Esophagus (tissue), 2 donors: ENCODE measurements around the gene STAT6. TPM values are rescaled to one million over a fixed set of nuclear protein-coding genes. Genes with fewer than 3 reads are reported as not detected.
"Not testable (repeated sequence)": the region's sequence is repeated elsewhere in the genome, so short reads cannot be mapped to it uniquely, and the experiment has no call there.

Experiments
- H3K27ac ChIP-seq, 2 donors: one replicate each; pipeline ENCODE4 v1.5.1; 2013; ENCODE audit warnings: low read depth in 2 of 2, mild to moderate bottlenecking in 2 of 2, inconsistent platforms in 1 of 2, low read length in 1 of 2, moderate library complexity in 1 of 2
- H3K27me3 ChIP-seq, 2 donors: one replicate each; pipeline ENCODE4 v1.6.1; 2013; ENCODE audit warnings: low read length in 2 of 2, control low read depth in 1 of 2, mild to moderate bottlenecking in 1 of 2; ENCODE audit not compliant: insufficient read depth in 2 of 2, control insufficient read depth in 1 of 2
- H3K36me3 ChIP-seq, 2 donors: one replicate each; pipeline ENCODE4 v1.6.1; 2013; ENCODE audit warnings: low read length in 1 of 2; ENCODE audit not compliant: control insufficient read depth in 2 of 2, insufficient read depth in 2 of 2
- H3K4me1 ChIP-seq, 2 donors: one replicate each; pipeline ENCODE4 v1.6.1; 2013; ENCODE audit warnings: low read length in 1 of 2; ENCODE audit not compliant: control insufficient read depth in 2 of 2, insufficient read depth in 2 of 2
- H3K4me3 ChIP-seq, 2 donors: one replicate each; pipeline ENCODE4 v1.5.1; 2013; ENCODE audit warnings: low read length in 2 of 2, mild to moderate bottlenecking in 2 of 2, low read depth in 1 of 2, moderate library complexity in 1 of 2
- H3K9me3 ChIP-seq, 2 donors: one replicate each; pipeline ENCODE4 v1.6.1; 2013; ENCODE audit warnings: mild to moderate bottlenecking in 2 of 2, low read depth in 1 of 2, low read length in 1 of 2, moderate library complexity in 1 of 2; ENCODE audit not compliant: control insufficient read depth in 2 of 2, insufficient read depth in 1 of 2
- WGBS, 2 donors: extraction: QIAGEN DNeasy Blood & Tissue Kit; methylation state at CpG; one replicate each; pipeline ENCODE4 v1.1.7; 2013; 5-methylcytosine and 5-hydroxymethylcytosine counted together
- polyA plus RNA-seq, 2 donors: library from polyadenylated mRNA; stranded (reverse); fragments of 200-250 nt; gene quantifications; one replicate each; pipeline ENCODE4 v1.2.3, GENCODE V29; 2013
- donor health status: healthy with polysubstance abuse.
- donor health status: Bipolar disorder and iron deficiency.

Gene STAT6
- polyA plus RNA-seq, 2 donors, result 101 to 145 TPM

- Histone ChIP-seq H3K4me1 (peaks cover 0 to 2% of the 10 kb centered on the region in 2 donors), H3K4me3 (no peak overlapping the region), H3K9me3 (no peaks in the 10 kb centered on the region), H3K27me3 (no peaks in the 10 kb centered on the region), H3K27ac (no peak overlapping the region), H3K36me3 (no peaks in the 10 kb centered on the region)
- WGBS, 2 donors, result 100% methylated on average over 1 of the region's 1 CpG
Measured at GRCh38 chr12:57080855-57081254, 30.3 kb downstream of the STAT6 start.

- H3K4me1 ChIP-seq, result no peaks in the 10 kb centered on the region
- H3K27ac ChIP-seq, result peak overlapping the region; percentile 18 to 75
- H3K9me3 ChIP-seq, result no peaks in the 10 kb centered on the region
- H3K27me3 ChIP-seq, result no peaks in the 10 kb centered on the region
- WGBS, 2 donors, result 71 to 83% methylated on average over 1 of the region's 1 CpG
- H3K36me3 ChIP-seq, result no peaks in the 10 kb centered on the region
- H3K4me3 ChIP-seq, result no peak overlapping the region
Measured at GRCh38 chr12:57079821-57080220, 31.3 kb downstream of the STAT6 start.

GRCh38 chr12:57078519-57079404 is 32.4 kb downstream of the STAT6 start, which contains the start of gene NEMP1:
Gene NEMP1, minus strand, starts transcription at chr12:57078791. Its CDS starts 46 bp downstream, at chr12:57078745.
- 0% methylated on average over 39 of the region's 39 CpGs for WGBS, 2 donors
- no peaks in the 10 kb centered on the region for H3K27me3 ChIP-seq

GRCh38 chr12:57073566-57074450 is 37.4 kb downstream of the STAT6 start:
- not testable (repeated sequence) for H3K27me3 ChIP-seq, H3K27ac ChIP-seq, H3K36me3 ChIP-seq, H3K4me1 ChIP-seq, H3K9me3 ChIP-seq, H3K4me3 ChIP-seq
- 81% methylated on average over 6 of the region's 6 CpGs for WGBS, 2 donors

More at GRCh38 chr12:57078519-57079404, 32.4 kb downstream of the STAT6 start, which contains the start of gene NEMP1:
- Histone ChIP-seq H3K4me1 (no peaks in the 10 kb centered on the region), H3K4me3 (peak within 1 kb of the TSS; percentile 76 to 84), H3K9me3 (no peaks in the 10 kb centered on the region), H3K36me3 (no peaks in the 10 kb centered on the region), H3K27ac (peak within 1 kb of the TSS; percentile 74 to 75)

- Histone ChIP-seq H3K9me3 (no peaks in the 10 kb centered on the region), H3K36me3 (no peaks in the 10 kb centered on the region), H3K27ac (peak overlapping the region in 1 of 2 donors; percentile 25), H3K27me3 (no peaks in the 10 kb centered on the region), H3K4me1 (no peaks in the 10 kb centered on the region), H3K4me3 (no peak overlapping the region)
- WGBS, 2 donors, result 45 to 59% methylated on average over 2 of the region's 2 CpGs
Measured at GRCh38 chr12:57072661-57073060, 38.5 kb downstream of the STAT6 start.

GRCh38 chr12:57069523-57069922 is 41.6 kb downstream of the STAT6 start:
- no peak overlapping the region for H3K4me3 ChIP-seq
- WGBS, 2 donors, result 19 to 23% methylated on average over 3 of the region's 3 CpGs
- no peaks in the 10 kb centered on the region for H3K27me3 ChIP-seq
- H3K36me3 ChIP-seq, result no peaks in the 10 kb centered on the region
- H3K27ac ChIP-seq, result peak overlapping the region; percentile 57 to 81
- no peaks in the 10 kb centered on the region for H3K9me3 ChIP-seq
- no peaks in the 10 kb centered on the region for H3K4me1 ChIP-seq

- Histone ChIP-seq H3K27me3 (no peaks in the 10 kb centered on the region), H3K27ac (no peak overlapping the region), H3K4me1 (no peaks in the 10 kb centered on the region), H3K4me3 (no peak overlapping the region), H3K9me3 (no peaks in the 10 kb centered on the region), H3K36me3 (no peaks in the 10 kb centered on the region)
- WGBS, 2 donors, result 80 to 82% methylated on average over 2 of the region's 2 CpGs
Measured at GRCh38 chr12:57066245-57066644, 44.9 kb downstream of the STAT6 start.

- Histone ChIP-seq H3K27ac (no peak overlapping the region), H3K27me3 (no peaks in the 10 kb centered on the region), H3K4me3 (no peak overlapping the region), H3K9me3 (no peaks in the 10 kb centered on the region), H3K4me1 (no peaks in the 10 kb centered on the region), H3K36me3 (peaks cover 4 to 9% of the 10 kb centered on the region in 2 donors)
- WGBS, 2 donors, result 36 to 51% methylated on average over 5 of the region's 5 CpGs
Measured at GRCh38 chr12:57063991-57064685, 47.0 kb downstream of the STAT6 start.

- Histone ChIP-seq H3K36me3 (peaks cover 4 to 9% of the 10 kb centered on the region in 2 donors), H3K27ac (no peak overlapping the region), H3K9me3 (no peaks in the 10 kb centered on the region), H3K4me3 (no peak overlapping the region), H3K27me3 (no peaks in the 10 kb centered on the region), H3K4me1 (no peaks in the 10 kb centered on the region)
- WGBS, 2 donors, result 90 to 91% methylated on average over 1 of the region's 1 CpG
Measured at GRCh38 chr12:57058454-57058853, 52.7 kb downstream of the STAT6 start.
